B cell (primary cell): ENCODE results near the gene HARBI1. TPM values are rescaled to one million over a fixed set of nuclear protein-coding genes. Genes with fewer than 3 reads are reported as not detected.

Source experiments
- ATAC-seq: fragments of 200-7000 bp; cut with Tn5 transposase; one replicate; pipeline ENCODE4 v1.10.0; 2021; ENCODE audit warnings: low read depth, mild to moderate bottlenecking, moderate number of reproducible peaks, moderate library complexity
- CTCF ChIA-PET: fragments of 350-600 bp; sonication (Branson Sonifier 250); formaldehyde crosslinking; loops from one replicate; lab custom pipeline; 2021; ENCODE audit warnings: antibody characterized with exemption, inconsistent platforms; lab: Charles Lee
- POLR2A ChIA-PET: fragments of 350-600 bp; sonication (Branson Sonifier 250); formaldehyde crosslinking; loops from one replicate; lab custom pipeline; 2021; ENCODE audit warnings: antibody characterized with exemption; lab: Charles Lee
- DNase-seq: peaks from one replicate; pipeline ENCODE4 v3.0.0; 2013
- H2AFZ ChIP-seq: 2 replicates; pipeline ENCODE4 v1.6.1; 2012; ENCODE audit warnings: mild to moderate bottlenecking, low read depth, low read length; ENCODE audit not compliant: insufficient read depth, poor library complexity, severe bottlenecking
- H3K27ac ChIP-seq, 2 donors: 1 replicate in 1 of 2; 2 replicates in 1 of 2; pipeline ENCODE4 v1.5.1; 2012 to 2013; ENCODE audit warnings: low read length in 2 of 2, mild to moderate bottlenecking in 2 of 2, moderate library complexity in 1 of 2
- H3K27me3 ChIP-seq, 4 experiments: fragments of 200-600 bp in 1 of 4; sonication (generic) in 1 of 4; replicated peaks in 1 of 4; 1 replicate in 2 of 4; 2 replicates in 2 of 4; pipeline versions ENCODE4 v1.6.1 to v1.7.0; 2013 to 2016; ENCODE audit warnings: low read length in 3 of 4, mild to moderate bottlenecking in 2 of 4, mixed read lengths in 1 of 4, moderate library complexity in 1 of 4; ENCODE audit not compliant: insufficient read depth in 4 of 4, control insufficient read depth in 3 of 4; ENCODE audit errors: control extremely low read depth in 1 of 4
- H3K36me3 ChIP-seq, 2 experiments: replicated peaks in 1 of 2; 1 replicate in 1 of 2; 2 replicates in 1 of 2; pipeline versions ENCODE4 v1.6.1 to v1.7.1; 2013; ENCODE audit warnings: low read length in 1 of 2; ENCODE audit not compliant: insufficient read depth in 2 of 2, control insufficient read depth in 1 of 2; ENCODE audit errors: control extremely low read depth in 1 of 2, extremely low read depth in 1 of 2
- H3K4me1 ChIP-seq, 2 donors: fragments of 200-600 bp in 1 of 2; sonication (generic) in 1 of 2; 1 replicate in 1 of 2; 2 replicates in 1 of 2; pipeline versions ENCODE4 v1.5.1 to v1.6.1; 2013 to 2017; ENCODE audit warnings: low read length in 2 of 2; ENCODE audit not compliant: control insufficient read depth in 2 of 2, insufficient read depth in 2 of 2
- H3K4me2 ChIP-seq: replicated peaks from 2 replicates; pipeline ENCODE3; 2012; ENCODE audit warnings: mild to moderate bottlenecking, low read depth, low read length; ENCODE audit not compliant: poor library complexity, severe bottlenecking
- H3K4me3 ChIP-seq, 5 experiments: fragments of 200-600 bp in 1 of 5; sonication (generic) in 1 of 5; 1 replicate in 3 of 5; 2 replicates in 2 of 5; pipeline versions ENCODE4 v1.5.1 to v1.7.0; 2011 to 2016; ENCODE audit warnings: low read length in 4 of 5, mild to moderate bottlenecking in 4 of 5, low read depth in 2 of 5, control low read depth in 1 of 5, moderate library complexity in 1 of 5; ENCODE audit not compliant: insufficient read depth in 1 of 5; ENCODE audit errors: control extremely low read depth in 1 of 5, extremely low read depth in 1 of 5
- H3K79me2 ChIP-seq: fragments of 200-600 bp; sonication (generic); one replicate; pipeline ENCODE4 v1.6.0; 2016; ENCODE audit warnings: low read length; ENCODE audit not compliant: control insufficient read depth, insufficient read depth
- H3K9ac ChIP-seq: fragments of 200-600 bp; sonication (generic); 2 replicates; pipeline ENCODE4 v1.6.1; 2017; ENCODE audit warnings: mild to moderate bottlenecking, low read length, moderate library complexity
- H3K9me3 ChIP-seq, 3 donors: one replicate each; pipeline versions ENCODE4 v1.6.1 to v1.7.1; 2013; ENCODE audit warnings: low read length in 2 of 3; ENCODE audit not compliant: control insufficient read depth in 2 of 3, insufficient read depth in 1 of 3; ENCODE audit errors: control extremely low read depth in 1 of 3
- H4K20me1 ChIP-seq: 2 replicates; pipeline ENCODE4 v1.6.0; 2012; ENCODE audit warnings: mild to moderate bottlenecking, low read length; ENCODE audit not compliant: insufficient read depth, control insufficient read depth, poor library complexity, severe bottlenecking
- H3K27ac Mint-ChIP-seq: one replicate; pipeline ENCODE4 v1.8.0; 2021; ENCODE audit warnings: mixed read lengths
- H3K27me3 Mint-ChIP-seq: one replicate; pipeline ENCODE4 v1.8.0; 2021; ENCODE audit warnings: mixed read lengths
- H3K4me1 Mint-ChIP-seq: one replicate; pipeline ENCODE4 v1.8.0; 2021; ENCODE audit warnings: mixed read lengths
- H3K4me3 Mint-ChIP-seq: one replicate; pipeline ENCODE4 v1.8.0; 2021; ENCODE audit warnings: mixed read lengths
- H3K9me3 Mint-ChIP-seq: one replicate; pipeline ENCODE4 v1.8.0; 2022; ENCODE audit warnings: mixed read lengths; ENCODE audit not compliant: insufficient read depth
- EZH2 ChIP-seq: IDR thresholded peaks from 2 replicates; pipeline ENCODE4 v1.6.1; 2012; ENCODE audit warnings: borderline replicate concordance, low read depth, mild to moderate bottlenecking, moderate library complexity, low read length; ENCODE audit not compliant: insufficient read depth, poor library complexity, severe bottlenecking
- WGBS: methylation state at CpG from one replicate; pipeline ENCODE4 v1.1.5; 2013; ENCODE audit warnings: missing lambda C conversion rate; ENCODE audit not compliant: insufficient coverage; 5-methylcytosine and 5-hydroxymethylcytosine counted together
- intact Hi-C: fragments of 100-400 bp; cut with micrococcal nuclease; formaldehyde crosslinking; loops from one replicate; pipeline ENCODE4 v1.10.0; 2022
- polyA plus RNA-seq: library from polyadenylated mRNA; depleted of rRNA; stranded (reverse); fragments of >200 nt; gene quantifications from 2 replicates; pipeline ENCODE4 v1.2.3, GENCODE V29; 2012
- total RNA-seq, 2 donors: library from RNA; stranded (reverse); fragments of 120-200 nt in 1 of 2; gene quantifications; 1 replicate in 1 of 2; 2 replicates in 1 of 2; pipeline versions ENCODE4 v1.2.3 to v1.2.4, GENCODE V29; 2013 to 2022
- TF ChIP-seq, protein P1 (sequence below): fragments of 200-600 bp; IDR thresholded peaks from one replicate; pipeline ENCODE4 v1.8.0; 2022; ENCODE audit warnings: antibody characterized with exemption, mild to moderate bottlenecking

Gene HARBI1
- total and polyA plus RNA-seq, 2 donors (not counting 1 experiment from before 2014, with no cell fraction given): 7.7 to 8.0 TPM

DNA sequence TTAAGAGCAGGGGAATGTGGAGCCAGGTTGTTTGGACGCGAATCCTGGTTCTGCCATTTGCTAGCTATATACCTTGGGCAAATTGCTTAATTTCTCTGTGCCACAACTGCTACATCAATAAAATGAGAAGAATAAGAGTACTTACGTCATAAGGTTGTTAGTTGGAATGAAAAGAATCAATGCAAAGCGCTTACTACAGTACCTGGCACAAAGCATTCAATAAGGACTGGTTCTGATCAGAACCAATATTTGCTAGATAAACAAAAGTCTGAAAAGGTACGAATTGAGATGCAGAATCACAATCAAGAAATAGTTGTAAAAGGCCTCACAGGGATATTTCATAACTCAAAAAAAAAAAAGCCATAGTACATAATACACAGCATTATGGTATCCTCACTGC lies 34.4 kb downstream of the HARBI1 start:
- H3K27ac Mint-ChIP-seq: no peak overlapping the region
- H4K20me1 ChIP-seq: peaks cover 32% of the 10 kb centered on the region
- POLR2A ChIA-PET: no interaction called here

DNA sequence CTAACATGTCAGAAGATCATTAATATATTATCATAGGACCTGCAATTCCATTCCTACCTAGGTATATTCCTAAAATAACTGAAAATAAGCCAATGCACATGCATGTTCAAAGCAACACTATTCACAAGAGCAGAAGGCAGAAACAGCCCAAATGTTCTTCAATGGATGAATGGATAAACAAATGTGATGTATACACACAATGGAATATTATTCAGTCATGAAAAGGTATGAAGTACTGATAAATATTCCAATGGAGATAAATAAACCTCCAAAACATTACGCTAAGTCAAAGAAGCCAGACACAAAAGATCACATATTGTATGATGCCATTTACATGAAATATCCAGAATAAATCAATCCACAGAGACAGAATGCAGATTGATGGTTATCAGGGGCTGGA lies 40.0 kb downstream of the HARBI1 start:
- no peaks in the 10 kb centered on the region for H3K9me3 ChIP-seq
- H3K79me2 ChIP-seq: peaks cover 84% of the 10 kb centered on the region
- H3K4me2 ChIP-seq: no peak overlapping the region
- Mint-ChIP-seq H3K27ac (no peak overlapping the region), H3K4me1 (peaks cover 35% of the 10 kb centered on the region), H3K27me3 (no peaks in the 10 kb centered on the region), H3K4me3 (no peak overlapping the region), H3K9me3 (peaks cover 3% of the 10 kb centered on the region)
- H3K27me3 ChIP-seq: no peaks in the 10 kb centered on the region
- WGBS: no CpG with 5 or more reads among the region's 1 CpG
- no peak overlapping the region for H2AFZ ChIP-seq
- TF ChIP-seq EZH2: no peak
- TF ChIP-seq, protein P1, sequence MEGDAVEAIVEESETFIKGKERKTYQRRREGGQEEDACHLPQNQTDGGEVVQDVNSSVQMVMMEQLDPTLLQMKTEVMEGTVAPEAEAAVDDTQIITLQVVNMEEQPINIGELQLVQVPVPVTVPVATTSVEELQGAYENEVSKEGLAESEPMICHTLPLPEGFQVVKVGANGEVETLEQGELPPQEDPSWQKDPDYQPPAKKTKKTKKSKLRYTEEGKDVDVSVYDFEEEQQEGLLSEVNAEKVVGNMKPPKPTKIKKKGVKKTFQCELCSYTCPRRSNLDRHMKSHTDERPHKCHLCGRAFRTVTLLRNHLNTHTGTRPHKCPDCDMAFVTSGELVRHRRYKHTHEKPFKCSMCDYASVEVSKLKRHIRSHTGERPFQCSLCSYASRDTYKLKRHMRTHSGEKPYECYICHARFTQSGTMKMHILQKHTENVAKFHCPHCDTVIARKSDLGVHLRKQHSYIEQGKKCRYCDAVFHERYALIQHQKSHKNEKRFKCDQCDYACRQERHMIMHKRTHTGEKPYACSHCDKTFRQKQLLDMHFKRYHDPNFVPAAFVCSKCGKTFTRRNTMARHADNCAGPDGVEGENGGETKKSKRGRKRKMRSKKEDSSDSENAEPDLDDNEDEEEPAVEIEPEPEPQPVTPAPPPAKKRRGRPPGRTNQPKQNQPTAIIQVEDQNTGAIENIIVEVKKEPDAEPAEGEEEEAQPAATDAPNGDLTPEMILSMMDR: no peak
- intact Hi-C loops: no loop called here
- H3K36me3 ChIP-seq: no peaks in the 10 kb centered on the region
- peaks cover 0 to 8% of the 10 kb centered on the region in 2 donors for H3K4me1 ChIP-seq
- DNase-seq (no peak), ATAC-seq (no peak)
- no peak overlapping the region for H3K27ac ChIP-seq
- no peak overlapping the region for H3K4me3 ChIP-seq
- CTCF ChIA-PET: no interaction called here
- H3K9ac ChIP-seq: no peak overlapping the region
- H4K20me1 ChIP-seq: peaks cover 62% of the 10 kb centered on the region
- POLR2A ChIA-PET: no interaction called here

More for the DNA sequence above, 34.4 kb downstream of the HARBI1 start:
- Histone ChIP-seq H3K36me3 (no peaks in the 10 kb centered on the region), H3K27ac (no peak overlapping the region), H3K4me3 (no peak overlapping the region), H3K9me3 (no peaks in the 10 kb centered on the region), H3K27me3 (no peaks in the 10 kb centered on the region), H3K4me1 (no peaks in the 10 kb centered on the region), H3K79me2 (peaks cover 71% of the 10 kb centered on the region), H2AFZ (no peak overlapping the region), H3K9ac (no peak overlapping the region), H3K4me2 (no peak overlapping the region)
- Mint-ChIP-seq H3K4me1 (peaks cover 21% of the 10 kb centered on the region), H3K9me3 (no peaks in the 10 kb centered on the region), H3K4me3 (no peak overlapping the region), H3K27me3 (no peaks in the 10 kb centered on the region)
- CTCF ChIA-PET: no interaction called here
- WGBS: no CpG with 5 or more reads among the region's 5 CpGs
- TF ChIP-seq, protein P1: no peak
- TF ChIP-seq EZH2: no peak
- DNase-seq: no peak
- intact Hi-C loops: no loop called here
- no peak for ATAC-seq
